ENCODE measurements around the gene DOK6.

Gene DOK6

DNA sequence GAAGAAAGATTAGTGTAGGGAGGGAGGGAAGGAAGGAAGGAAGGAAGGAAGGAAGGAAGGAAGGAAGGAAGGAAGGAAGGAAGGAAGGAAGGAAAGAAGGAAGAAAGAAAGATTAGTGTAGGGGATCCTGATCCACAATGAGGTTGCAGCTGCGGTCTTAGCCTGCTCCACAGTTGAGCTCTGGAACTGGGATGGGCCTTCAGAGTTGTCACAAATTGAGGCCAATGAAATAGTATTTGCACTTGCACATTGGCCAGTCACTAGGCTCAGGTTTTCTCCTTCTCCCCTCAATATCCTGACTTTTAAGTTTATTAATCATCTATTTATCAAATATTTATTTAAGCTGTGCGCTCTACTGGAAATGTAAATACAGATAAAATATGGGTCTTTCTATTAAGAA lies 34.3 kb downstream of the DOK6 start:
- DNase-seq (ENCODE audit: low spot score): no peak

DNA sequence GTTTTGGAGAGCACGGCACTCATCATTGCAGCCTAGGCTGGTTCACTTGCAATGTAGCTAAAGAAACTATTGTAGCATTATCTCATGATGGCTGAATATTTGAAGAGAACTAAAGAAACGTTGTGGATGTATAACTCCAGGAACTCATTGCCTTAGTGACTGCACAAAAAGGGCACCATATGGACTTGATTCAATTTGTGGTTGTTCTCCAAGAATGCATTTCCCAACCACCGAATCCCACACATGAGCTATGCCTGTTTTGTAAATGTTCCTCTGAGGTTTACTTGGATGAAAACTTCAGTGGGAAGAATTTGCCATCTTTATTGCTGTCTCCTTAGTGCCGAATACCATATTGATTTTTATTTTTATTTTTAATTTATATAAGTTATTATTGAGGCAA lies 43.5 kb downstream of the DOK6 start:
- DNase-seq (ENCODE audit: low spot score): no peak

DNA sequence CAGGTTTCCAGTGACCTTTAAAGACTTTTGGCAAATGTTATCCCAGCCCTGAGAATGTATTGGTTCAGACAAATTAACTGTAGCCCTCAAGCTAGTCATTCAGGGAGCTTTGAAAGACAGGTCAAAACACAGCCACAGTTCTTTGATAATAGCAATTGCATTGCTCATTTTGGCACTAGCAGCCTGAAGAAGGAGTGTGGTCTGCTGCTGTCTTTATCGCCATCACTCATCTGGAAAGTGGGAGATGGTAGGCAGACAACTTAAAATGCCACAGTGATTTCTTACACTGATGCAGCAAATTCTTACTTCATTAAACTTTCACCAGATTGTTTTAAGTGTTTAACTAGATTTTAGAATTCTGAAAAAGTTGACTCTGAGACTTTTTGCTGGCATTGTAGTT lies 47.2 kb downstream of the DOK6 start:
- no peak for DNase-seq (ENCODE audit: low spot score)

GRCh38 chr18:69455125-69455524 lies 54.4 kb downstream of the DOK6 start:
- DNase-seq (ENCODE audit: low spot score): no peak

GRCh38 chr18:69469444-69469919 lies 68.8 kb downstream of the DOK6 start:
- DNase-seq (ENCODE audit: low spot score): no peak

- DNase-seq (ENCODE audit: low spot score): no peak
Observed at GRCh38 chr18:69480460-69480859, 79.8 kb downstream of the DOK6 start.

DNA sequence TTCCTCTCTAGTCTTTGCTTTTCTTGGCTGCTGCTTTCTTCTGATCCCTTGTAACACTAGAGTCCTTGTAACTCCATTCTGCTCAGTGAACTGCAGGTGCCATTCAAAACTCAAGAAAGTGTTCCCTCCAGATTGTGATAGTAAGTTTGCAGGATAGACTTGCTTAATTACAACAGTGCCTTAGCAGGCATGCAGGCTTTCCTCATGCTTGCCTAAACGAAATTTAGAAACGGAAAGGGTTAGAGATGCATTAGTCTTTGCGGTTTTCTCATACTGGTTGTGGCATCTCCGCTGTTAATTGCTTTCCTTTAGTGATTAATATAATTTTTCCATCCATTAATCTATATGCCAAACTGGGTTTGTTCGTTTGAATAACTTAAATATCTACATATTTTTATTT lies 82.9 kb downstream of the DOK6 start:
- no peak for DNase-seq (ENCODE audit: low spot score)

DNA sequence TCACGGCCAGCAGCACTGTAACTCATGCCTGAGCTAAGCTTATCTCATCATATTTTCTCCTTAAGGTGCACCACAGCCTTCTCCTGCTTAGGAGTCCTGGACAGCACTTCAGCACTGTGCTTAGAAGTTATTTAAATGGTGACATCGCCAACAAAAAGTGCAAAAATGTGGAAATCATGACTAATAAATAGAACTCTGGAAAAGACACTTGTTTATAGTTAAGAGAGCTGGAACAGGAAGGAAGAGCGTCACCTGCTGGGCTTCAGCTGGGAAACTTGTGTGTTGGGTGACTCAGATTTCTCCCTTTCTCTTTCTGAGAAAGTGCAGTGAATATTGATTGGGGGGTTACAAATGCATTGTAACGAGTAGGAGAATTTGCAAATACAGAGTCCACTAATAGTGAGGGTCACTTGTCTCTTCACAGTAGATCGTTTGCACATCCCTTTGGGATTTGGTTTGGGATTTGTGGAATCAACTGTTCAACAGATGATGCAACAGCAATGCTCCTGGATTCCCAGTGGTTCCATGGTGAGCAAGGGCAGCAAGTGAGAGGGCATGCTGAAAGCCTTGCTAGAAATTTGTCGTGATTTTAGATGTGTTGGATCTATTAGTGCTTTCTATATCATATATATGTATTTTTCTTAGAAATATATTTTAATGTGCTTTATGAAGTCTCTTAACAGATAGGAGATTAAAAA lies 84.2 kb downstream of the DOK6 start:
- no peak for DNase-seq (ENCODE audit: low spot score)

DNA sequence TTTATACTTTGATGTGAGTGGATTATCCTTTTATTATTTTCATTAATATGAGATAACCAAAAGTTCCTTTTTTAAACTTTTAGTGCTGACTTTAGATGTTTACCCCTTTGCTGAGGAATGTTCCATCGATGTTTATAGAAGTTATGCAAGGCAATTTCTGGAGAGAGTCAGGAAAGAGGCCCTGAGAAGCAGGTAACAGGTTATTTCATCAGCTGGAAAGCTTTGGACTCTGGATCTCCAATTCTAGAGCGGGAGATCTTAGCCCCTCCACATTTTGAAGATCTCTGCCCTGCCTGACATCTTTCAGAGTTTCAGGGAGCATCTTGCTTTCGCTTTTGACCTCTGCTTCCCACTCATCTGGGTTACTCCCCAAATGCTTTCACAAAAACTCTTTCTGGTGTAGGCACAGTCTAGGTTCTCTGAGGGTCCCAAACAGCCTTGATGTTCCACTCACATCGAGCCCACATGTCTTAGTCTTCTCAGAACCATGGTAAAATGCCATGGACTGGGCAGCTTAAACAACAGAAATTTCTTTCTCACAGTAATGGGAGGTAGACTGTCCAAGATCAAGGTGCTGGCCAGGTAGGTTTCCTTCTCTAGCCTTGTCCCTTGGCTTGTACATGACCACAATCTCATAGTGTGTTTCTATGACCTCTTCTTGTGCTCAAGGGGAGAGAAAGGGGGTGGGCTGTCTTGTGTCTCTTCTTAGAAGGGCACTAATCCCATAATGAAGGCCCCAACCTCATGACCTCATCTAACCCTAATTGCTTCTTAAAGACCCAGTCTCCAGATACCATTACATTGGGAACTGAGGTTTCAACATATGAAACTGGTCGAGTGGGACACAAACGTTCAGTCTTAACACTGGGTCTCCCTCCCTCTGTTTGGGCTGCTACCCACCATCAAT lies 87.1 kb downstream of the DOK6 start:
- DNase-seq (ENCODE audit: low spot score): no peak

GRCh38 chr18:69490072-69490471 lies 89.4 kb downstream of the DOK6 start:
- DNase-seq (ENCODE audit: low spot score): no peak

DNA sequence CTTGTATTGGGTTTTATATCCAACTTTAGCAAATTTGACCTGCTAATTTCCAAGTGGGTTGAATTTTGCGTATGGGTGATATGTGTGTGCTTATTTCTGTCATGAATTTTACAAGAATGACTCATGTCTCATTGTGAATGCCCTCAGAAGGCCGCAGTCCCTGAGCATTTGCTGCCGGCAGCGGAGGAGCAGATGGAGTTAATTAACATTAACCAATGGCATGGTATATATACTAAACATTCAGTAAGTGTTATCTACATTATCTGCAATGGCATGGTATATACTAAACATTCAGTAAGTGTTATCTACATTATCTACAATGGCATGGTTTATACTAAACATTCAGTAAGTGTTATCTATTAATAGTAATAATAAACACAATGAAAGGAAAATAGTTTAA lies 90.1 kb downstream of the DOK6 start:
- no peak for DNase-seq (ENCODE audit: low spot score)

DNA sequence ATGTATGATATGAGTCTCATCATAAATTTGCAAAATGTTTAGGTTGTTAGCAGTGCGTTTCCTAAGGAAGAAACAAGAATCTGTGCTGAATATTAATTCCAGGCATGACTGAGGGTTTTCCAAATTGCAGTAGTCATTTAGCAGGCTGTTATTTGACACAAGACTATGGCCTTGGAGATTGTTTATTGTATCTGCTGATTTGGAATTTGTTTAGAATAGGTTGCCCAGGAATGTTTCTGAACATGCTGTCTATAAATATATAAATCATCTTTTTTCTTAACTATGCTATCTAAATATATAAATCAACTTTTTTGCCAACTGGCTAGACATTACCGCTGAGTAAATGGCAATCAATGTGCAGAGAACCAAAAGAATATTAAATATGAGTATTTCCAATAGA lies 90.9 kb downstream of the DOK6 start:
- DNase-seq (ENCODE audit: low spot score): no peak

- no peak for DNase-seq (ENCODE audit: low spot score)
Observed at GRCh38 chr18:69492861-69493260, 92.2 kb downstream of the DOK6 start.

- no peak for DNase-seq (ENCODE audit: low spot score)
Observed at GRCh38 chr18:69494841-69495240, 94.2 kb downstream of the DOK6 start.

DNA sequence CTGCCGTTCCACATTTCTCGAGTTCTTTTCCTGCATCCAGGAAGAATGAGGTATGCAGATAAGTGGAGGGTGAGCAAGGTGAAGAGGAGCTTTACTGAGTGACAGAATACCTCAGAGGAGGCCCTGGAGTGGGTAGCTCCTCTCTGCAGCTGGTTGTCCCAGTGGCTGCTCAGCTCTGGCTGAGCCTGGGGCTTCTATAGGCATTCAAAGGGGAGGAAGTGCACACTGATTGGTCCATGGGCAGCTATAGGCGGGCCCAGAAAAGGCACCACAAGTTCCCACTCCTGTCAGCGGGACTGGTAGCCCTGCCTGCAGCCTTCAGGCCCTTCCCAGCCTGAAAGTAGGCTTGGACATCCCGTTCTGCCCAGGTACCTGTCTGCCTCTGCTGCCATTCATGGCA lies 94.7 kb downstream of the DOK6 start:
- DNase-seq (ENCODE audit: low spot score): no peak

DNA sequence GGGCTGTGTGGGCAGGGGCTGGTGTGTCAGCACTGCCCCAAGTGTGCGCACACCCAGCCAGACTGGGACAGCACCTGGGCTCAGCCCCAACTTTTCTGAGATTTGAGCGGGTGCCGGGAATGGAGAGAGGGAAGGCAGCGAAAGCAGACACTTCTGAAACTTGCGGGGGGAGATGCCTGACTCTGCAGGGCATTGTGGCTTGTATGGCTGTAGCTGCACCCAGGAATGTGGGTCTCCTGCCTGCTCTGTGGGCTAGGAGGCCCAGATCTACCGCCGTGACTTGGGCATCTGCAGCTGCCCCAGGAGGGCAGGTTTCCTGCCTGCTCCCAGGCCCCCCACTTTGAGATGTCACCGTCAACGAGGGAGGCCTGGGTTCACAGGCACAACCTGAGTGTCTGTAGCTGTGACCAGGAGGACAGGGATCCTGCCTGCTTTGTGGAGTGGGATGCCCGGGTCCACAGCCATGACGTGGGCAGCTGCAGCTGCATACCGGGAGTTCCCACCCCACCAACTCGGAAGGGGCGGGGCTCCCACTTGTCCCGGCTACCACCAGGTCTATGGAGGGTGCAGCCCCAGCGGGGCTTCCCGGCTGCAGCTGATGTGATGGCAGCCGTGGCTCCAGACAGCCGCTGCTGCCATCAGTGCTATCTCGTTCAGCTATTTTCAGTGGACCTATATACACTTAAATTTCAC lies 95.3 kb downstream of the DOK6 start:
- DNase-seq (ENCODE audit: low spot score): no peak

DNA sequence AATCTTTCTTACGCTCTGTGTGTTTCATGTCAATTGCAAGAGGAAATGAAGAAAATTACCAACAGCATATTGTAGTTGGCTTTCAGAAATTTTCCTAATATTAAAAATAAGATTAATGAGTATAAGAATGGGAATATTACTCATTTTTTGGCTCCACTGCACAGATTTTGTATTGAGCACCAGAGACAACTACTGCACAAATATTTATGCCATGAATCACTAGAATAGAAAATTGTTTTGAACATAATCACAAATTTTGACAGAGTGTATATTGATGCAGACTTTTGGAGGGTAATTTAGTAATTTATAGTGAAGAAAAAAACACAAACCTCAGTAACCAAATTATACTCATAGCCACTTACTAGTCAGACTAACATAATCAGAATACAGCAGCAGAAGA lies 118.3 kb downstream of the DOK6 start:
- DNase-seq (ENCODE audit: low spot score): no peak

DNA sequence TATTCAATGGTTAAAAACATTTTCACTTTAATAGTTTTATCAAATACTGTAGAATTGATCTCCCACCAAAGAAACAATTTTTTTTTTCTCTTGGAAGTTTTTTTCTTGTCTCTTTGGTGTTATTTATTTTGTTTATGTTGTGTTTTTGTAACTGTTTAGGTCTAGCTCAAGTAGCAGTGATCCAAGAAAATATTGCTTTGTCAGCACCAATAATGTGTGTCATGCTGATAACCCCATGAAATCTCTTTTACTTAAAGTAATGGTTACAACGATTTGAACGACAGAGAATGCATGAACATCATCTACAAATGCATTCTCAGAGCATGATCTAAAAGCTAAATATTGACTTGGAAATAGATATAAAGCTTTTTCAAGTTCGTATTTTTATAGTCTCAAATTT lies 122.9 kb downstream of the DOK6 start:
- no peak for DNase-seq (ENCODE audit: low spot score)

GRCh38 chr18:69528435-69528834 lies 127.7 kb downstream of the DOK6 start:
- DNase-seq (ENCODE audit: low spot score): no peak

- no peak for DNase-seq (ENCODE audit: low spot score)
Observed at GRCh38 chr18:69529151-69529550, 128.5 kb downstream of the DOK6 start.

GRCh38 chr18:69531973-69532372 lies 131.3 kb downstream of the DOK6 start:
- DNase-seq (ENCODE audit: low spot score): no peak

DNA sequence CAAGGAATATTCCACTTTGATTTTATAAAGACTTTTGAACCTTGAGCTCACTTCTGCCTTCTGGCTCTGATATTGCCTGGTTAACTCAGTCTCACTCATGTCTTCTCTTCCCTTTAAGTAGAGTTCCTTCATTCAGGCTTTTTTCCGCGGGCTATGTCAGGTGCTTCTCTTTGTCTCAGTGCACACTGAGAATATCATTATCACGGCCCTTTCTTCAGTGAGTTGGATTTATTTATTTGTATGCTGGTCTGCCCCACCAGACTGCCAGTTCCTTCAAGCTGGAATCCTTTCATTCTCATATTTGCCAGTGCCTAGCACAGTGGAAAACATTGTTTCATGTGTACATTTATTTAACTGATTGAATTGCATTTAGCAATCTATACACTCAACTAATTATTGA lies 136.5 kb downstream of the DOK6 start:
- DNase-seq (ENCODE audit: low spot score): no peak

DNA sequence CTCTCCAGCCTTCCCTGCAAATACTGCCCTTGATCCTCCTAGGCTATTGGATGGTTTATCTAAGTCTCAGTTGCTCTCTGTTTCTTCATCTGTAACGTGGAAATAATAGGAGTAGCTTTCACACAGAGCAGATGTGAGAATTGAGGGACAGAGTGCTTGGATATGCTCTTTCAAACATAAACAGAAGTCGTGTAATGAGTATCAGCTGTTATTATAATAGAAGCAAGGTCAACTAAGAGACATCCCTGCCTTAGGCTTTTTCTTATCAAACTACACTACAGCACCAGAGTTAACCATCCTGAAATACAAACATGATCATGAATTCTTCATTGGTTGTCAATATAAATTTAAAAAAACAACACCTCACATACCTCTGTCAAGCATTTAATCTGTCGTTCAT lies 138.2 kb downstream of the DOK6 start:
- DNase-seq (ENCODE audit: low spot score): no peak
